ENCODE measurements around the gene REEP2. TPM values are rescaled to one million over a fixed set of nuclear protein-coding genes. Genes with fewer than 3 reads are reported as not detected.

The REEP2 gene
- total RNA-seq, 1 experiment from 2014 or later = 4.9 TPM

- Histone ChIP-seq H3K27ac (ENCODE audit: low read depth, low read length) (no peak overlapping the region), H3K9ac (ENCODE audit: low read length) (no peak overlapping the region), H2AFZ (ENCODE audit: low read depth, low read length, poor library complexity, severe bottlenecking) (no peak overlapping the region), H3K9me2 (ENCODE audit: insufficient read depth) (no peaks in the 10 kb centered on the region), H3K9me3 (ENCODE audit: control insufficient read depth in 1 of 2, insufficient read depth in 1 of 2, low read depth in 1 of 2, low read length in 2 of 2) (no peaks in the 10 kb centered on the region), H3K4me1 (ENCODE audit: control insufficient read depth in 1 of 2, insufficient read depth in 2 of 2, low read length in 2 of 2) (peaks cover 0 to 8% of the 10 kb centered on the region in 2 experiments; a peak in 2 of 4 replicates), H3K79me2 (ENCODE audit: insufficient read depth, low read length) (no peaks in the 10 kb centered on the region), H3K36me3 (ENCODE audit: control insufficient read depth in 1 of 2, insufficient read depth in 2 of 2, low read length in 2 of 2) (no peaks in the 10 kb centered on the region), H3K4me3 (replicated peaks in 1 of 2; ENCODE audit: low read depth in 1 of 2, low read length in 2 of 2) (no peak overlapping the region), H3K4me2 (ENCODE audit: low read length) (no peak overlapping the region), H4K20me1 (ENCODE audit: insufficient read depth) (no peaks in the 10 kb centered on the region), H3K27me3 (ENCODE audit: insufficient read depth, low read length) (no peaks in the 10 kb centered on the region)
- POLR2A ChIA-PET = no interaction called here
- ATAC-seq = no peak
- intact Hi-C loops (cut with micrococcal nuclease) = no loop called here
- BruUV-seq (replicated peaks) = no TSS peak
- RAD21 ChIA-PET (ENCODE audit: low non-redundant PET in 1 of 2, low total read pairs in 2 of 2, uncharacterized antibody in 2 of 2, unreplicated experiment in 2 of 2) = no interaction called here
- no peak for DNase-seq (ENCODE audit: low read depth, low spot score)
- TF ChIP-seq ZNF274 (IDR thresholded peaks at IDR 0.05; ENCODE audit: low read depth, low read length) = no peak
- TF ChIP-seq, protein P1, sequence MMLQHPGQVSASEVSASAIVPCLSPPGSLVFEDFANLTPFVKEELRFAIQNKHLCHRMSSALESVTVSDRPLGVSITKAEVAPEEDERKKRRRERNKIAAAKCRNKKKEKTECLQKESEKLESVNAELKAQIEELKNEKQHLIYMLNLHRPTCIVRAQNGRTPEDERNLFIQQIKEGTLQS (IDR thresholded peaks at IDR 0.05) = no peak
- TF ChIP-seq SIN3A (IDR thresholded peaks at IDR 0.05; ENCODE audit: low read depth) = no peak
- TF ChIP-seq, protein P2, sequence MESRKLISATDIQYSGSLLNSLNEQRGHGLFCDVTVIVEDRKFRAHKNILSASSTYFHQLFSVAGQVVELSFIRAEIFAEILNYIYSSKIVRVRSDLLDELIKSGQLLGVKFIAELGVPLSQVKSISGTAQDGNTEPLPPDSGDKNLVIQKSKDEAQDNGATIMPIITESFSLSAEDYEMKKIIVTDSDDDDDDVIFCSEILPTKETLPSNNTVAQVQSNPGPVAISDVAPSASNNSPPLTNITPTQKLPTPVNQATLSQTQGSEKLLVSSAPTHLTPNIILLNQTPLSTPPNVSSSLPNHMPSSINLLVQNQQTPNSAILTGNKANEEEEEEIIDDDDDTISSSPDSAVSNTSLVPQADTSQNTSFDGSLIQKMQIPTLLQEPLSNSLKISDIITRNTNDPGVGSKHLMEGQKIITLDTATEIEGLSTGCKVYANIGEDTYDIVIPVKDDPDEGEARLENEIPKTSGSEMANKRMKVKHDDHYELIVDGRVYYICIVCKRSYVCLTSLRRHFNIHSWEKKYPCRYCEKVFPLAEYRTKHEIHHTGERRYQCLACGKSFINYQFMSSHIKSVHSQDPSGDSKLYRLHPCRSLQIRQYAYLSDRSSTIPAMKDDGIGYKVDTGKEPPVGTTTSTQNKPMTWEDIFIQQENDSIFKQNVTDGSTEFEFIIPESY (IDR thresholded peaks at IDR 0.05; ENCODE audit: extremely low read depth, insufficient replicate concordance, low read length) = no peak
- TF ChIP-seq YY1 (IDR thresholded peaks at IDR 0.05; ENCODE audit: extremely low read depth, insufficient replicate concordance, low read depth, low read length) = no peak
- no peak for TF ChIP-seq RAD21 (IDR thresholded peaks at IDR 0.05; ENCODE audit: low read depth)
- TF ChIP-seq, protein P3, sequence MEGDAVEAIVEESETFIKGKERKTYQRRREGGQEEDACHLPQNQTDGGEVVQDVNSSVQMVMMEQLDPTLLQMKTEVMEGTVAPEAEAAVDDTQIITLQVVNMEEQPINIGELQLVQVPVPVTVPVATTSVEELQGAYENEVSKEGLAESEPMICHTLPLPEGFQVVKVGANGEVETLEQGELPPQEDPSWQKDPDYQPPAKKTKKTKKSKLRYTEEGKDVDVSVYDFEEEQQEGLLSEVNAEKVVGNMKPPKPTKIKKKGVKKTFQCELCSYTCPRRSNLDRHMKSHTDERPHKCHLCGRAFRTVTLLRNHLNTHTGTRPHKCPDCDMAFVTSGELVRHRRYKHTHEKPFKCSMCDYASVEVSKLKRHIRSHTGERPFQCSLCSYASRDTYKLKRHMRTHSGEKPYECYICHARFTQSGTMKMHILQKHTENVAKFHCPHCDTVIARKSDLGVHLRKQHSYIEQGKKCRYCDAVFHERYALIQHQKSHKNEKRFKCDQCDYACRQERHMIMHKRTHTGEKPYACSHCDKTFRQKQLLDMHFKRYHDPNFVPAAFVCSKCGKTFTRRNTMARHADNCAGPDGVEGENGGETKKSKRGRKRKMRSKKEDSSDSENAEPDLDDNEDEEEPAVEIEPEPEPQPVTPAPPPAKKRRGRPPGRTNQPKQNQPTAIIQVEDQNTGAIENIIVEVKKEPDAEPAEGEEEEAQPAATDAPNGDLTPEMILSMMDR (IDR thresholded peaks at IDR 0.05 in 2 of 3, conservative IDR thresholded peaks at IDR 0.05 in 1 of 3; ENCODE audit: borderline replicate concordance in 1 of 3, insufficient read depth in 1 of 3, low read depth in 2 of 3, low read length in 2 of 3) = no peak
- no peak for TF ChIP-seq EGR1 (IDR thresholded peaks at IDR 0.05; ENCODE audit: low read depth)
- TF ChIP-seq SP1 (IDR thresholded peaks at IDR 0.05; ENCODE audit: low read depth) = no peak
- no peak for TF ChIP-seq CBX3 (IDR thresholded peaks at IDR 0.05; ENCODE audit: low read depth)
- TF ChIP-seq POLR2A (IDR thresholded peaks at IDR 0.05; ENCODE audit: borderline replicate concordance, extremely low read depth, insufficient read depth, insufficient read length) = no peak
- TF ChIP-seq, protein P4, sequence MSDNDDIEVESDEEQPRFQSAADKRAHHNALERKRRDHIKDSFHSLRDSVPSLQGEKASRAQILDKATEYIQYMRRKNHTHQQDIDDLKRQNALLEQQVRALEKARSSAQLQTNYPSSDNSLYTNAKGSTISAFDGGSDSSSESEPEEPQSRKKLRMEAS (IDR thresholded peaks at IDR 0.05) = no peak
- CTCF ChIA-PET = no interaction called here
Measured at GRCh38 chr5:138482638-138483037, 43.8 kb downstream of the REEP2 start.
